ENCODE measurements around the gene NLRP9. TPM values are rescaled to one million over a fixed set of nuclear protein-coding genes. Genes with fewer than 3 reads are reported as not detected.
A peak's percentile ranks its signal among the peaks of the same experiment; 100 is the strongest.

NLRP9 gene
- total and polyA plus RNA-seq, 2 of the 13 experiments (the other 11 are each of a cell fraction or from before 2014, with no cell fraction given), result not detected

- Histone ChIP-seq H3K4me2 (ENCODE audit: low read depth, low read length) (no peak overlapping the region), H3K27me3 (ENCODE audit: control insufficient read depth in 1 of 2, insufficient read depth in 2 of 2, low read length in 2 of 2) (no peaks in the 10 kb centered on the region; a peak in 1 of 5 replicates), H3K9ac (ENCODE audit: insufficient read depth, low read depth, low read length) (no peak overlapping the region), H3K27ac (ENCODE audit: extremely low read length, insufficient read depth, low read length) (no peak overlapping the region), H3K79me2 (ENCODE audit: insufficient read depth, low read length) (peaks cover 64% of the 10 kb centered on the region), H3K36me3 (replicated peaks in 1 of 2; ENCODE audit: control insufficient read depth in 1 of 2, insufficient read depth in 2 of 2, low read length in 2 of 2) (peaks cover 25 to 48% of the 10 kb centered on the region in 2 experiments; a peak in 4 of 5 replicates), H3K9me3 (ENCODE audit: low read length) (no peaks in the 10 kb centered on the region), H4K20me1 (ENCODE audit: insufficient read depth, low read length) (peaks cover 28% of the 10 kb centered on the region), H2AFZ (ENCODE audit: low read length) (no peak overlapping the region), H3K4me3 (replicated peaks in 1 of 3; ENCODE audit: insufficient read depth in 1 of 3, low read depth in 2 of 3, low read length in 3 of 3) (no peak overlapping the region), H3K4me1 (ENCODE audit: insufficient read depth, low read length) (peaks cover 30% of the 10 kb centered on the region)
- in situ Hi-C loops (cut with HindIII; ENCODE audit: extremely low pct_ligation_motif_present, low pct_unique_long_range_greater_than_20kb), result no loop called here
- FAIRE-seq (no peak), ATAC-seq (no peak), DNase-seq (ENCODE audit: low spot score) (no peak)
- WGBS (ENCODE audit: low lambda C conversion rate), result 95% methylated on average over 9 of the region's 9 CpGs
- no peak for TF ChIP-seq ZNF430 (CRISPR knock-in tag; IDR thresholded peaks at IDR 0.05)
- TF ChIP-seq, protein P1, sequence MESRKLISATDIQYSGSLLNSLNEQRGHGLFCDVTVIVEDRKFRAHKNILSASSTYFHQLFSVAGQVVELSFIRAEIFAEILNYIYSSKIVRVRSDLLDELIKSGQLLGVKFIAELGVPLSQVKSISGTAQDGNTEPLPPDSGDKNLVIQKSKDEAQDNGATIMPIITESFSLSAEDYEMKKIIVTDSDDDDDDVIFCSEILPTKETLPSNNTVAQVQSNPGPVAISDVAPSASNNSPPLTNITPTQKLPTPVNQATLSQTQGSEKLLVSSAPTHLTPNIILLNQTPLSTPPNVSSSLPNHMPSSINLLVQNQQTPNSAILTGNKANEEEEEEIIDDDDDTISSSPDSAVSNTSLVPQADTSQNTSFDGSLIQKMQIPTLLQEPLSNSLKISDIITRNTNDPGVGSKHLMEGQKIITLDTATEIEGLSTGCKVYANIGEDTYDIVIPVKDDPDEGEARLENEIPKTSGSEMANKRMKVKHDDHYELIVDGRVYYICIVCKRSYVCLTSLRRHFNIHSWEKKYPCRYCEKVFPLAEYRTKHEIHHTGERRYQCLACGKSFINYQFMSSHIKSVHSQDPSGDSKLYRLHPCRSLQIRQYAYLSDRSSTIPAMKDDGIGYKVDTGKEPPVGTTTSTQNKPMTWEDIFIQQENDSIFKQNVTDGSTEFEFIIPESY (CRISPR knock-in tag; IDR thresholded peaks at IDR 0.05), result 0 out of 2 replicates have a peak, but pooled peaks have one; percentile 52
- ChIA-PET POLR2A (no interaction called here), CTCF (ENCODE audit: low intra/inter-chr PET ratio, low total read pairs) (no interaction called here)
- no TSS peak for BruUV-seq (replicated peaks)
- intact Hi-C loops (cut with micrococcal nuclease; ENCODE audit: unreplicated experiment), result no loop called here
Measured at GRCh38 chr19:55673465-55673864, 64.7 kb downstream of the NLRP9 start.

DNA sequence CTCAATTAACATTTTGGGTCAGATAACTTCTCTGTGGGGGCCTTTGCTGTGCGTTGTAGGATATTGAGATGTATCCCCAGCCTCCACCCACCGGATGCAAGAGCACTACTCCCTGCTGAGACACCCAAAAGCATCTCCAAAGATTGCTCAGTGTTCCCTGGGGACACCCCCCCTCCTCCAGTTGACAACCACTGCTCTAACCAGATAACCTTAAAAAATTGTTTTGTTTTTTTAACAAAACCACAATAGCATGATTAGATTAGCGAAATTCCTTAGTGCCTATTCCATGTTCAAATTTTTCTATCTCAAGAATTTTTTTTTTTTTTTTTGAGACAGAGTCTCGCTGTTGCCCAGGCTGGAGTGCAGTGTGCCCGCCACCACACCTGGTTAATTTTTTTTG lies 65.8 kb downstream of the NLRP9 start:
- peaks cover 60% of the 10 kb centered on the region for H3K79me2 ChIP-seq (ENCODE audit: insufficient read depth, low read length)
- H3K4me3 ChIP-seq (replicated peaks in 1 of 3; ENCODE audit: insufficient read depth in 1 of 3, low read depth in 2 of 3, low read length in 3 of 3), result no peak overlapping the region
- 97% methylated on average over 5 of the region's 5 CpGs for WGBS (ENCODE audit: low lambda C conversion rate)
- no peak overlapping the region for H3K9ac ChIP-seq (ENCODE audit: insufficient read depth, low read depth, low read length)
- in situ Hi-C loops (cut with HindIII; ENCODE audit: extremely low pct_ligation_motif_present, low pct_unique_long_range_greater_than_20kb) (no loop called here), intact Hi-C loops (cut with micrococcal nuclease; ENCODE audit: unreplicated experiment) (no loop called here)
- no peak for TF ChIP-seq MXD3 (CRISPR knock-in tag; IDR thresholded peaks at IDR 0.05)
- no peak for TF ChIP-seq TOPORS (CRISPR knock-in tag; IDR thresholded peaks at IDR 0.05)
- no peak for DNase-seq (ENCODE audit: low spot score)
- H4K20me1 ChIP-seq (ENCODE audit: insufficient read depth, low read length), result peaks cover 37% of the 10 kb centered on the region
- no peak overlapping the region for H2AFZ ChIP-seq (ENCODE audit: low read length)
- ChIA-PET CTCF (ENCODE audit: low intra/inter-chr PET ratio, low total read pairs) (no interaction called here), POLR2A (interaction anchor here (1.9 to 2.0 kb wide), 2 partner anchors 16 to 18 kb away, joined by 9 to 14 read pairs; partner anchors contain the start of gene U2AF2)
- H3K4me1 ChIP-seq (ENCODE audit: insufficient read depth, low read length), result peaks cover 24% of the 10 kb centered on the region
- ATAC-seq, result no peak
- H3K9me3 ChIP-seq (ENCODE audit: low read length), result no peaks in the 10 kb centered on the region
- peaks cover 27 to 51% of the 10 kb centered on the region in 2 experiments; a peak in 4 of 5 replicates for H3K36me3 ChIP-seq (replicated peaks in 1 of 2; ENCODE audit: control insufficient read depth in 1 of 2, insufficient read depth in 2 of 2, low read length in 2 of 2)
- no peak for FAIRE-seq
- no peaks in the 10 kb centered on the region; a peak in 1 of 5 replicates for H3K27me3 ChIP-seq (ENCODE audit: control insufficient read depth in 1 of 2, insufficient read depth in 2 of 2, low read length in 2 of 2)
- no peak overlapping the region for H3K27ac ChIP-seq (ENCODE audit: extremely low read length, insufficient read depth, low read length)
- H3K4me2 ChIP-seq (ENCODE audit: low read depth, low read length), result no peak overlapping the region
- no TSS peak for BruUV-seq (replicated peaks)
